ENCODE results near the gene SRM. TPM values are rescaled to one million over a fixed set of nuclear protein-coding genes. Genes with fewer than 3 reads are reported as not detected.
A peak's percentile ranks its signal among the peaks of the same experiment; 100 is the strongest.

SRM gene
- total RNA-seq, 1 experiment from 2014 or later: 150 TPM

- Histone ChIP-seq H3K9me2 (ENCODE audit: insufficient read depth) (no peaks in the 10 kb centered on the region), H3K4me3 (replicated peaks in 1 of 2; ENCODE audit: low read depth in 1 of 2, low read length in 2 of 2) (no peak overlapping the region), H3K4me1 (ENCODE audit: control insufficient read depth in 1 of 2, insufficient read depth in 2 of 2, low read length in 2 of 2) (peaks cover 0 to 14% of the 10 kb centered on the region in 2 experiments; a peak in 2 of 4 replicates), H3K9me3 (ENCODE audit: control insufficient read depth in 1 of 2, insufficient read depth in 1 of 2, low read depth in 1 of 2, low read length in 2 of 2) (no peaks in the 10 kb centered on the region), H2AFZ (ENCODE audit: low read depth, low read length, poor library complexity, severe bottlenecking) (no peak overlapping the region), H3K9ac (ENCODE audit: low read length) (no peak overlapping the region), H3K27me3 (ENCODE audit: insufficient read depth, low read length) (no peaks in the 10 kb centered on the region), H3K27ac (ENCODE audit: low read depth, low read length) (no peak overlapping the region), H3K36me3 (ENCODE audit: control insufficient read depth in 1 of 2, insufficient read depth in 2 of 2, low read length in 2 of 2) (peaks cover 2 to 25% of the 10 kb centered on the region in 2 experiments; a peak in 2 of 4 replicates), H4K20me1 (ENCODE audit: insufficient read depth) (no peaks in the 10 kb centered on the region), H3K4me2 (ENCODE audit: low read length) (no peak overlapping the region), H3K79me2 (ENCODE audit: insufficient read depth, low read length) (peaks cover 30% of the 10 kb centered on the region)
- ATAC-seq: peak; percentile 1; the same call in 1 of the 2 replicates
- TF ChIP-seq ZNF274 (IDR thresholded peaks at IDR 0.05; ENCODE audit: low read depth, low read length) (no peak), REST (IDR thresholded peaks at IDR 0.05; ENCODE audit: low read depth) (no peak), EZH2phosphoT487 (IDR thresholded peaks at IDR 0.05; ENCODE audit: borderline replicate concordance) (no peak)
- TF ChIP-seq, protein P1, sequence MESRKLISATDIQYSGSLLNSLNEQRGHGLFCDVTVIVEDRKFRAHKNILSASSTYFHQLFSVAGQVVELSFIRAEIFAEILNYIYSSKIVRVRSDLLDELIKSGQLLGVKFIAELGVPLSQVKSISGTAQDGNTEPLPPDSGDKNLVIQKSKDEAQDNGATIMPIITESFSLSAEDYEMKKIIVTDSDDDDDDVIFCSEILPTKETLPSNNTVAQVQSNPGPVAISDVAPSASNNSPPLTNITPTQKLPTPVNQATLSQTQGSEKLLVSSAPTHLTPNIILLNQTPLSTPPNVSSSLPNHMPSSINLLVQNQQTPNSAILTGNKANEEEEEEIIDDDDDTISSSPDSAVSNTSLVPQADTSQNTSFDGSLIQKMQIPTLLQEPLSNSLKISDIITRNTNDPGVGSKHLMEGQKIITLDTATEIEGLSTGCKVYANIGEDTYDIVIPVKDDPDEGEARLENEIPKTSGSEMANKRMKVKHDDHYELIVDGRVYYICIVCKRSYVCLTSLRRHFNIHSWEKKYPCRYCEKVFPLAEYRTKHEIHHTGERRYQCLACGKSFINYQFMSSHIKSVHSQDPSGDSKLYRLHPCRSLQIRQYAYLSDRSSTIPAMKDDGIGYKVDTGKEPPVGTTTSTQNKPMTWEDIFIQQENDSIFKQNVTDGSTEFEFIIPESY (IDR thresholded peaks at IDR 0.05; ENCODE audit: extremely low read depth, insufficient replicate concordance, low read length): no peak
- BruUV-seq (replicated peaks): no TSS peak
- POLR2A ChIA-PET: no interaction called here
- intact Hi-C loops (cut with micrococcal nuclease): no loop called here
- RAD21 ChIA-PET (ENCODE audit: low non-redundant PET in 1 of 2, low total read pairs in 2 of 2, uncharacterized antibody in 2 of 2, unreplicated experiment in 2 of 2): no interaction called here
- CTCF ChIA-PET: no interaction called here
- no peak for DNase-seq (ENCODE audit: low read depth, low spot score)
These were observed 5.6 kb downstream of the SRM start for GRCh38 chr1:11054181-11054580.

Data from HCT116 (cell line).